ENCODE results near the gene WASF3. TPM values are rescaled to one million over a fixed set of nuclear protein-coding genes. Genes with fewer than 3 reads are reported as not detected.

WASF3 gene
- polyA plus RNA-seq, 3 donors, result not detected

DNA sequence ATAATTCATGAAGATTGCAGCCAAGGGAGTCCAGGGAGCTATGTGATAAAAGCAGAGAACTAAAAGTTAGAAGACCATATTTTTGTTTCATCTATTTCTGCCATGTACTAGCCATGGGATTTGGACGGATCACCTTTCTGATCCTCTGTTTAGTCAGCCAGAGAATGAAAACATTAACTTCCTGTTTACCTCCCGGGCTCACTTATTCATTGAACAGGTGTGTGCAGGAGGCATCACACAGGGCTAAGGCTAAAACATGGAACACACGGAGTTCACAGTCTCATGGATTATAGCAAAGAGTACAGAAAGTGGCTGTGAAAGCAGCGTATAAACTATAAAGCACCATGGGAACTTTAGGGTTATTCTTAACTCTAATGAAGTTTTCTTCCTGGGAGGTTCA, 106.3 kb downstream of the WASF3 start:
- no peak overlapping the region for H3K27ac Mint-ChIP-seq
- no peak overlapping the region for H3K4me2 ChIP-seq (replicated peaks; ENCODE audit: extremely low read depth, low read length, poor library complexity, severe bottlenecking)
- H3K4me3 Mint-ChIP-seq, result no peak overlapping the region

DNA sequence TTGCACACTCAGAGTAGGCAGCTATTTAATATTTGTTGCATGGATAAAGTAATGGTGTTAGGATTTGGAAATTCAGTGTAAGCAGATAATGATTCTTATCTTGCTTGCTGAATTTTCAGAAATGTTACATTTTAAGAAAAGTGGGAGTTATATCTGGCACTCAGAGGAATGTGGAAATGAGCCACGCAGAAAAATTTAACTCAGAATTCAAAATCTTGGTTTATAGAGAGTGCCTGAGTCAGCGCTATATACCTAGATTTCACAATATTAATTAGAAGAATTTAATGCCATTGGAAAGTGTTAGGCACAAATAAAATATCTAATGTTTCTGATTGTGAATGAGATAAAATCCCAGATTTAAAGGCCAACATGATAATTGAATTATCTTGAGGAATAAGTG, 106.8 kb downstream of the WASF3 start:
- no peaks in the 10 kb centered on the region for H3K36me3 ChIP-seq (replicated peaks in 1 of 2; ENCODE audit: control insufficient read depth in 1 of 2, insufficient read depth in 2 of 2, low read length in 2 of 2)
- no peaks in the 10 kb centered on the region for H3K4me1 ChIP-seq (ENCODE audit: control insufficient read depth in 1 of 2, insufficient read depth in 2 of 2, low read length in 2 of 2)
- Mint-ChIP-seq H3K27ac (no peak overlapping the region), H3K4me1 (no peaks in the 10 kb centered on the region), H3K36me3 (no peaks in the 10 kb centered on the region), H3K9me3 (peaks cover 0 to 2% (median 0%) of the 10 kb centered on the region in 7 donors), H3K27me3 (ENCODE audit: low read depth in 3 of 3) (peaks cover 0 to 3% (median 2%) of the 10 kb centered on the region in 3 donors), H3K4me3 (no peak overlapping the region)
- H3K4me3 ChIP-seq (replicated peaks in 1 of 3; ENCODE audit: low read depth in 2 of 3, low read length in 3 of 3), result no peak overlapping the region
- no CpG with 5 or more reads among the region's 2 CpGs for WGBS (ENCODE audit: insufficient coverage)
- H3K27ac ChIP-seq (ENCODE audit: low read depth in 1 of 2, low read length in 2 of 2), result no peak overlapping the region
- no peaks in the 10 kb centered on the region for H3K79me2 ChIP-seq (ENCODE audit: insufficient read depth, low read length)
- intact Hi-C loops (cut with micrococcal nuclease), result no loop called here
- H4K20me1 ChIP-seq (ENCODE audit: insufficient read depth, low read length), result no peaks in the 10 kb centered on the region
- H3K9ac ChIP-seq (ENCODE audit: insufficient read depth, low read length, poor library complexity, severe bottlenecking), result no peak overlapping the region
- TF ChIP-seq, protein P1, sequence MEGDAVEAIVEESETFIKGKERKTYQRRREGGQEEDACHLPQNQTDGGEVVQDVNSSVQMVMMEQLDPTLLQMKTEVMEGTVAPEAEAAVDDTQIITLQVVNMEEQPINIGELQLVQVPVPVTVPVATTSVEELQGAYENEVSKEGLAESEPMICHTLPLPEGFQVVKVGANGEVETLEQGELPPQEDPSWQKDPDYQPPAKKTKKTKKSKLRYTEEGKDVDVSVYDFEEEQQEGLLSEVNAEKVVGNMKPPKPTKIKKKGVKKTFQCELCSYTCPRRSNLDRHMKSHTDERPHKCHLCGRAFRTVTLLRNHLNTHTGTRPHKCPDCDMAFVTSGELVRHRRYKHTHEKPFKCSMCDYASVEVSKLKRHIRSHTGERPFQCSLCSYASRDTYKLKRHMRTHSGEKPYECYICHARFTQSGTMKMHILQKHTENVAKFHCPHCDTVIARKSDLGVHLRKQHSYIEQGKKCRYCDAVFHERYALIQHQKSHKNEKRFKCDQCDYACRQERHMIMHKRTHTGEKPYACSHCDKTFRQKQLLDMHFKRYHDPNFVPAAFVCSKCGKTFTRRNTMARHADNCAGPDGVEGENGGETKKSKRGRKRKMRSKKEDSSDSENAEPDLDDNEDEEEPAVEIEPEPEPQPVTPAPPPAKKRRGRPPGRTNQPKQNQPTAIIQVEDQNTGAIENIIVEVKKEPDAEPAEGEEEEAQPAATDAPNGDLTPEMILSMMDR (IDR thresholded peaks at IDR 0.05), result no peak
- no peak overlapping the region for H3K4me2 ChIP-seq (replicated peaks; ENCODE audit: extremely low read depth, low read length, poor library complexity, severe bottlenecking)
- no peak overlapping the region for H2AFZ ChIP-seq (ENCODE audit: insufficient read depth, low read depth, low read length, poor library complexity, severe bottlenecking)
- DNase-seq, result no peak
- H3K9me3 ChIP-seq (replicated peaks in 1 of 2; ENCODE audit: control insufficient read depth in 1 of 2, insufficient read depth in 1 of 2, low read length in 2 of 2), result no peaks in the 10 kb centered on the region
- H3K27me3 ChIP-seq (ENCODE audit: control insufficient read depth in 2 of 2, insufficient read depth in 2 of 2, low read length in 2 of 2), result no peaks in the 10 kb centered on the region

More for the DNA sequence above, 106.3 kb downstream of the WASF3 start:
- Histone ChIP-seq H3K27ac (ENCODE audit: low read depth in 1 of 2, low read length in 2 of 2) (no peak overlapping the region), H3K4me1 (ENCODE audit: control insufficient read depth in 1 of 2, insufficient read depth in 2 of 2, low read length in 2 of 2) (no peaks in the 10 kb centered on the region), H4K20me1 (ENCODE audit: insufficient read depth, low read length) (no peaks in the 10 kb centered on the region), H3K36me3 (replicated peaks in 1 of 2; ENCODE audit: control insufficient read depth in 1 of 2, insufficient read depth in 2 of 2, low read length in 2 of 2) (no peaks in the 10 kb centered on the region), H3K27me3 (ENCODE audit: control insufficient read depth in 2 of 2, insufficient read depth in 2 of 2, low read length in 2 of 2) (no peaks in the 10 kb centered on the region), H3K9ac (ENCODE audit: insufficient read depth, low read length, poor library complexity, severe bottlenecking) (no peak overlapping the region), H2AFZ (ENCODE audit: insufficient read depth, low read depth, low read length, poor library complexity, severe bottlenecking) (no peak overlapping the region), H3K4me3 (replicated peaks in 1 of 3; ENCODE audit: low read depth in 2 of 3, low read length in 3 of 3) (no peak overlapping the region), H3K79me2 (ENCODE audit: insufficient read depth, low read length) (no peaks in the 10 kb centered on the region), H3K9me3 (replicated peaks in 1 of 2; ENCODE audit: control insufficient read depth in 1 of 2, insufficient read depth in 1 of 2, low read length in 2 of 2) (no peaks in the 10 kb centered on the region)
- DNase-seq, result no peak
- TF ChIP-seq, protein P1 (IDR thresholded peaks at IDR 0.05), result no peak
- peaks cover 0 to 3% (median 2%) of the 10 kb centered on the region in 3 donors for H3K27me3 Mint-ChIP-seq (ENCODE audit: low read depth in 3 of 3)
- no peaks in the 10 kb centered on the region for H3K4me1 Mint-ChIP-seq
- no peaks in the 10 kb centered on the region for H3K36me3 Mint-ChIP-seq
- H3K9me3 Mint-ChIP-seq, result peaks cover 0 to 2% (median 0%) of the 10 kb centered on the region in 7 donors
- 100% methylated on average over 1 of the region's 4 CpGs for WGBS (ENCODE audit: insufficient coverage)
- intact Hi-C loops (cut with micrococcal nuclease), result no loop called here

All from CD14-positive monocyte (primary cell).